PFSK-1 (cell line): ENCODE measurements around the gene ACTG1.

ENCODE experiments used
- FOXP2 ChIP-seq: optimal IDR thresholded peaks from 2 replicates; pipeline ENCODE3; 2011; ENCODE audit warnings: borderline replicate concordance, control low read depth, inconsistent platforms; ENCODE audit not compliant: insufficient read depth; ENCODE audit errors: extremely low read length, extremely low read depth
- POLR2AphosphoS5 ChIP-seq: IDR thresholded peaks from 2 replicates; pipeline ENCODE4 v1.6.1; 2012; ENCODE audit warnings: low read depth, mild to moderate bottlenecking, control low read depth, low read length, moderate library complexity
- SIN3A ChIP-seq: IDR thresholded peaks from 2 replicates; pipeline ENCODE4 v1.6.1; 2012; ENCODE audit warnings: mild to moderate bottlenecking, low read length, moderate library complexity, borderline replicate concordance; ENCODE audit not compliant: insufficient read depth
- TAF1 ChIP-seq: IDR thresholded peaks from 2 replicates; pipeline ENCODE4 v1.6.1; 2012; ENCODE audit warnings: low read length, control low read depth, borderline replicate concordance; ENCODE audit not compliant: insufficient read depth
- TF ChIP-seq, protein P1 (sequence below), 2 experiments: IDR thresholded peaks; 2 replicates each; pipeline versions ENCODE4 v1.6.1 to v1.8.0; 2011 to 2012; ENCODE audit warnings: low read depth in 2 of 2, low read length in 2 of 2, control low read depth in 1 of 2, inconsistent platforms in 1 of 2, mild to moderate bottlenecking in 1 of 2, moderate library complexity in 1 of 2; ENCODE audit not compliant: insufficient read depth in 1 of 2

GRCh38 chr17:81503619-81504018, 9.0 kb downstream of the ACTG1 start:
- TF ChIP-seq, protein P1, sequence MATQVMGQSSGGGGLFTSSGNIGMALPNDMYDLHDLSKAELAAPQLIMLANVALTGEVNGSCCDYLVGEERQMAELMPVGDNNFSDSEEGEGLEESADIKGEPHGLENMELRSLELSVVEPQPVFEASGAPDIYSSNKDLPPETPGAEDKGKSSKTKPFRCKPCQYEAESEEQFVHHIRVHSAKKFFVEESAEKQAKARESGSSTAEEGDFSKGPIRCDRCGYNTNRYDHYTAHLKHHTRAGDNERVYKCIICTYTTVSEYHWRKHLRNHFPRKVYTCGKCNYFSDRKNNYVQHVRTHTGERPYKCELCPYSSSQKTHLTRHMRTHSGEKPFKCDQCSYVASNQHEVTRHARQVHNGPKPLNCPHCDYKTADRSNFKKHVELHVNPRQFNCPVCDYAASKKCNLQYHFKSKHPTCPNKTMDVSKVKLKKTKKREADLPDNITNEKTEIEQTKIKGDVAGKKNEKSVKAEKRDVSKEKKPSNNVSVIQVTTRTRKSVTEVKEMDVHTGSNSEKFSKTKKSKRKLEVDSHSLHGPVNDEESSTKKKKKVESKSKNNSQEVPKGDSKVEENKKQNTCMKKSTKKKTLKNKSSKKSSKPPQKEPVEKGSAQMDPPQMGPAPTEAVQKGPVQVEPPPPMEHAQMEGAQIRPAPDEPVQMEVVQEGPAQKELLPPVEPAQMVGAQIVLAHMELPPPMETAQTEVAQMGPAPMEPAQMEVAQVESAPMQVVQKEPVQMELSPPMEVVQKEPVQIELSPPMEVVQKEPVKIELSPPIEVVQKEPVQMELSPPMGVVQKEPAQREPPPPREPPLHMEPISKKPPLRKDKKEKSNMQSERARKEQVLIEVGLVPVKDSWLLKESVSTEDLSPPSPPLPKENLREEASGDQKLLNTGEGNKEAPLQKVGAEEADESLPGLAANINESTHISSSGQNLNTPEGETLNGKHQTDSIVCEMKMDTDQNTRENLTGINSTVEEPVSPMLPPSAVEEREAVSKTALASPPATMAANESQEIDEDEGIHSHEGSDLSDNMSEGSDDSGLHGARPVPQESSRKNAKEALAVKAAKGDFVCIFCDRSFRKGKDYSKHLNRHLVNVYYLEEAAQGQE (IDR thresholded peaks at IDR 0.05; ENCODE audit: insufficient read depth in 1 of 2, low read depth in 2 of 2, low read length in 2 of 2), result no peak
- TF ChIP-seq POLR2AphosphoS5, result no peak
- TF ChIP-seq FOXP2, result no peak
- no peak for TF ChIP-seq TAF1
- TF ChIP-seq SIN3A, result no peak
